Medulla oblongata (tissue), 1 donor: Measurements from ENCODE around the gene LRRC8D.
"Not testable (repeated sequence)": the region's sequence is repeated elsewhere in the genome, so short reads cannot be mapped to it uniquely, and the experiment has no call there.

ENCODE experiments used
- DNase-seq: peaks from one replicate; pipeline ENCODE4 v3.0.0-alpha.2; 2015; ENCODE audit errors: extremely low spot score

The LRRC8D gene

DNA sequence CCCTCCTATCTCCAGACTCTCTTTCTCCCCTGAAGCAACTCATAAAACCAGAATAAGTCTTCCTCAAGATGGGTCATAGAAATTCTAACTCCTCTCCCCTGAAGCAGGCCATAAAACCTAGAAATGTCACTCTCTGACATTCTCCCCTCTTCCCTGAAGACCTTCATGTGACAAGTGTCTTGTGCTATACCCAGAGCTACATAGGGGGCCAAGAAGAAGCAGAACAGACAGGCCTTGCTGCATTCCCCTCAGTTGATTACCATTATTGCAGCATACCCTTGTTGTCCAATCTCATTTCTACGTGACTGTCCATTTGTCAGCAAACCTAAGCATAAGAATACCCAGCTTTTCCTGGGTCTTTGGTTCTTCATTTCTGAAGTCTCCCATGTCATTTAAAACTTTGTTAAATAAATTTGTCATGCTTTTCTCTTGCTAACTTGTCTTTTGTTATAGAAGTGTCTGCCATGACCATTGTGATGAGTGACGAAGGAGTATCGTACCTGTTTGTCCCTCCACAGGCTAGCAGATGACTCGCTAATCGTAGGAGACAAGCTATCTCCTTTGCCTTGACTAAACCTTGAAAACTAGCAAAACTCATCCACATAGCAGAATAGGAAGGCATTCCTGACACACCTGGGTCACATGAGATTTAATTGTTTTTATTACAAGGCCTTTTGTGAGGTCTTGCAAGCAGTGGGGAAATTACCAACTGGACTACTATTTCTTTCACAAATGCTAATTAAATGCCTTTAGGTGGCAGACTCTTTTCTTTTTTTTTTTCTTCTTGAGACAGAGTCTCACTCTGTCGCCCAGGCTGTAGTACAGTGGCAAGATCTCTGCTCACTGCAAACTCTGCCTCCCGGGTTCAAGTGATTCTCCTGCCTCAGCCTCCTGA is 134.7 kb downstream of the LRRC8D start:
- DNase-seq, result no peak

DNA sequence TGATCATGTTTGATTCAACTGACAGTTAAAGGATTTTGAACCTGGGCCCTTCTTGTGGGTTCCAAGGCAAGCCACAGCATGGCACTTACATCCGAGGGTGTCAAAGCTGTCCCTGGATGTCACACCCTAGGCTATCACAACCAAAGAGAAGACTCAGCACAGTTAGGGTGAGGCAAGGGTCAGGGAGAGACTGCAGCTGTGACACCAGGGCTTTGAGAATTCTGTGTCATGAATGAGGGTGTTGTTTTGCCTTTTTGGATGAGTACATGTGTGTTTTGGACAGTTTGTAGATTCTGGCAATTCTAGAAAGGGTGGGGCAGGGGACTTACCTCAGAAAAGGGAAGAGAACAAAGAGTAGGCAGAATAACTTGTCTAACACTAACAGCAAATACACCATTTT is 136.3 kb downstream of the LRRC8D start:
- DNase-seq, result peak; percentile 39

DNA sequence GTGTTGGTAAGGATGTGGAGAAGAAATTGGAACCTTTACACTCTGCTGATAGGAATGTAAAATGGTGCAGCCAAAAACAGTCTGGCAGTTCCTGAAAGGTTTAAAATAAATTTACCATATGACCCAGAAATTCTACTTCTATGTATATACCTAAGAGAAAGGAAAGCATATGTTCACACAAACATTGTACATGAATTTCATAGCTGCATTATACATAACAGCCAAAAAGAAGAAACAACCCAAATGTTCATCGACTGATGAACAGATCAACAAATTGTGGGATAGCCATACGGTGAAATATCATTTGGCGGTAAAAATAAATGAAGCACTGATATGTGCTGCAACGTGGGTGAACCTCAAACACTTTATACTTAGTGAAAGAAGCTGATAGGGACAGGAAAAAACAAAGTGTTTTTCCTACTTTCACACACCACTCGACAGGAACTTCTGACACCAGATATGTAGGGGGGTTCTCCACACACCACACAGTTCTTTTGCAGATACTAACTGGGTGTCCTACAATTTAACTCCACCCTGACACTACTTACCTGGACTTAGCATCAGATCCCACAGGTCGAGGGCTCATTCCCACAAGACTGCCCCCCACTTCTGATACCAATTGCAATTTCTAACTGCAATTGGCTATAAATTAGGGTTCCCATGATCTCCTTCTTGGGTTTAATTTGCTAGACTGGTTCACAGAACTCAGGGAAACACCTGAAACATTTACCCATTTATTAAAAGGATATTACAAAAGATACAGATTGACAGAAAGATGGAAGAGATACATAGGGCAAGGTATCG is 138.2 kb downstream of the LRRC8D start:
- DNase-seq, result no peak

DNA sequence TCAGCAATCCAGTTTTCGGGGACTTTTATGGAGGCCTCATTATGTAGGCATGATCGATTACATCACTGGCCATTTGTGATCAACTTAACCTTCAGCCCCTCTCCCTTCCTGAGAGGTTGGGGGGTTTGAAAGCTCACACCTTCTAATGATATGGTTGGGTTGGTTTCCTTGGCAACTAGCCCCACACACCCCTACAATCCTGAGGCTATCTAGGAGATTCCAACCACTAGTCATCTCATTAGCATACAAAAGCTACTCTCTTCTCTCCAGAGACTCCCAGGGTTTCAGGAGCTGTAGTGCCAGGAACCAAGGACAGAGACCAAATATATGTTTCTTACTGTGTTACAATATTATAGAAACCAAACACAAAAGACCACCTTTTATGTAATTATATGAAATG is 138.9 kb downstream of the LRRC8D start:
- DNase-seq, result no peak

DNA sequence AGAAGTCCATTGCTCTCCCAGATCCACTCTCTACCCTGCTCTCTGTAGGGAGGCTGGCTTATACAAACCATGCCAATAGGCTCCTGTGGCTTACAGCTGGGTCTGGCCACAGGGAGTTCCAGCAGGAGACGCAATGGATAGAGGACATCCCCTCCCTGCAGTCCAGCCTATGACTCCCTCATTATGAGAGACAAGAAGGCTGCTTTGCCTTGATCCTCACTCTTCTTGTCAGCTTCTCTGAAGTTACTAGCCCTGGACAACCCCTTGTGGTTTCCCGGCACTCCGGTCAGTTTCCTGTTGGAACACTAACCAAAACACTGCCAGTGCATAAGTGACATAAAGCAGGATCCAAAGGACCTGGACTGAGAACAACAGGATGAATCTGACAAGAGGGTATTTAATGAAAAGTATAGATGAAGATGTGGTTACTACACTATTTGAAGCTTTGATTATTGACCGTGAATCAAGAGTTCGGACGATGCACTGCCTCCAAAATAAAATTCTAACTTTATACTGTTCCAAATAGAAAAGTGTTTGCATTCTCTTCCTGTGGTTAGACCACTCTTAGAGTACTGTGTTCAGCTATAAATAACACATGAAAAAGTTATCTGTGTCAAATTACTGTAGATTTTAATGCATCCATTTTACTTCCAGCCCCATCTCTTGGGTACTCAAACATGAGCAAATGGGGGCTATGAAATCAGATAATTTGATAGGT is 141.4 kb downstream of the LRRC8D start:
- no peak for DNase-seq

DNA sequence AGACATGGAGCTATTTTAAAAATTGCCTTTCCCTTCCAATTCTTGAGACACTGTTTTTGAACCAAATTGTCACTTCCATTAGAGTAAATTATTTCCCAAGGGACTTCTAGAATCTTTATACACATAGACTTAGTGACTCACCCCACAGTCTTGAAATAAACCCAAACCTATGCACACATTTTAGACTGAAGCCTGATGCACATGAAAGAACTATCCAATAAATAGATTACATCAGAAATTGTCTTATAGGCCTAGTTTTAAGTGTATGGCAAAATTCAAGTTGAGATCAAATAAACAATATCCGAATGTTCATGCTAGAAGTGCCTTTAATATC is 141.9 kb downstream of the LRRC8D start:
- no peak for DNase-seq

DNA sequence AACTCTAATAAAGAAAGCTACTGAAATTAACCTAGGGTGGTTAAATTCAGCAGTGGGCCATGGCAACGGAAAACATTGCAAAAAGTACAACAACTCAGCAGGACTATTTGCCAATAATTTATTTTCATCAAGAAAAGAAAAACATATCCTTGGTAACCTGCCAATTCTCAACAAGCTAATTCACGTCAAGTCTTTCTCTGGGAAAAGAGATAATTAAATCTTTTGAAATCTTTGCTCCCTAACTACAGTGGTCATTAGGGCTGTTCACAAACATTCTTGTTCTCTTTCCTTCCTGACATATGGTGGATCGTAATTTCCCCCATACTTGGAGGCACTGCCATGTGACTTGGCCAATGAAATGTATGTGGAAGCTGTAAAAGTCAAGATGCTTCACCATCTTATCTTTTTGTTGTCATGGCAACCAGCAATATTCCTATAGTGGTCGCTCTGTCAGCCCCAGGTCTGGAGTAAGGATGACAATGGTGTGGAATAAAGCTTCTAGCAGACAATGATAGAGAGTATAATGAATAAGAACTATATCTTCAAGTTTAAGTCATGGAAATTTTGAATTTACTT is 144.4 kb downstream of the LRRC8D start:
- no peak for DNase-seq

DNA sequence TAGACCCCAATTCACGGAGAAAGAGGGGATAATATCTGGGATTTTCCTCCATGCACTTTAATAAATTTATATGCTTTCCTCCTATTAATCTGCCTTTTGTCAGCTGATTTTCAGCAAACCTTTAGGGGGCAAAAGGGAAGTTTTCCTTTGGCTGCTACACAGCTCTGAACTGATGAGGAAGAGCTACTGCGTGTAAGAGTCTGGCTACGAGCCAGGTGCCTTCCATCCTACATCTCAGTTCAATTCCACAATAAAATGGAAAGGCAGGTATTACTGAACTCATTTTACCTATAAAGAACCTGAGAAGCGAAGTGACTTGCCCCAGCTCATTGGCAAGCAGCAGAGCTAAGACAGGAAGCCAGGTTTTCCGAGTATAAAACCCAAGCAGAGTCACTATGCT is 145.8 kb downstream of the LRRC8D start:
- no peak for DNase-seq

DNA sequence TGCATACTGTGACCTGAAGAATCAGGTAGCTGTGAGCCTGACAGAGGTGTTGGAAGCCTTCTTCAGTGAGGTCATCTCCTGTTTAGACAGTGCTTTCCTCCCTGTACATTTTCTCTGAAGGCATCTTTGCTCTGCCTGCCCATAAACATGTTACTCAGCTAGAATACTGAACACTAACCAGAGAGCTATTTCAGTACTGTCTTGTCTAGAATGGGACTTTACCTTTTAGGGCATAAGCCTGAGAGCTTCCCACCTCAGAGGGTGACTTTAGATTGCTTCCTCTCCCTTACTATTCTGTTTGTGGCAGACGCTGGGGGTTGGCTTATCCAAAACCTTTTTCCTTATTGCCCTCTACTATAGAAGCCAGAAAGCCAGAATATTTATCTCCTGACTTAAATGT is 150.8 kb downstream of the LRRC8D start:
- DNase-seq, result no peak

DNA sequence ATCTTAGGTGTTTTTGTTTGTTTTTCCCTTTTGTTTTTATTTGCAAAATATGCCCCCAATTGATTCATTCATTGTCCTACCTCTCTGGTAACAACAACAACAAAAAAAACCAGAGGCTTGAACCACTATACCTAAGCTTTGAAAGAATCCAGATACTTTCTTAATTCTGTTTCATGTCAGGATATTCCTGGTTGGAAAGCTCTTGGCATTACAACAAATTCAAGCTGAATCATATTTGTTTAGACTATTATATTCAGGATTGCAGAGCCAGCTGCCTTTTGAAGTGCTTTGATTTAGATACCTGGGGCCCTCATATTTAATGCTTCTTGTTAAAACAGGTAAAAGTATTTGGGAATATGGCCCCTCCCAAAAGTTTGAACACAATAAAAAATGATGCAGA is 151.2 kb downstream of the LRRC8D start:
- no peak for DNase-seq

DNA sequence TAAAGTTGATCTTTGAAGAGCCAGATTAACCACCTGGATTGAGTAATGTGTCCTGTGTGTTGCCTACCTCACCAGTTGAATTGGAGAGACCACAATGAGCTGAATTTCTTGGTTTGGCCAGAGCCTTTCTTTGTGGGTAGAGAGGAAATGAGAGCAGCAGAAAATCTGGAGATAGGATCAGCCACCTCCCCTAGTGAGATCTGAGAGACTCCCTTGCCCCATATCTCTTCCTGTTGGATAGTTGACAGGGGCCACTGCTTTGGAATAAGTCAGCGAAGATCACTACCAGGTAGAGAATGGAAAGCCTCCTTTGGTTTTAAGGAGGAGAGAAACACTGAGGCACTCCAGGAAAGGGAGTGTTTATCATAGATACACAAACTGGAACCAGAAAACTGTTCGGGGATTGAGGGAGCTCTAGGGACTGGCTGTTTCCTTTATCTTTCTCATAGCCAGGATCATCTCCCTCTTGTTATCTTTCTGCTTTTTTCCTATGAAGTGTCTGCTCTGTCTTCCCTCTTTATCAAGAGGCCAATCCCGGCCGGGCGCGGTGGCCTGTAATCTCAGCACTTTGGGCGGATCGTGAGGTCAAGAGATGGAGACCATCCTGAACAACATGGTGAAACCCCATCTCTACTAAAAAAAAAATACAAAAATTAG is 152.8 kb downstream of the LRRC8D start:
- no peak for DNase-seq

DNA sequence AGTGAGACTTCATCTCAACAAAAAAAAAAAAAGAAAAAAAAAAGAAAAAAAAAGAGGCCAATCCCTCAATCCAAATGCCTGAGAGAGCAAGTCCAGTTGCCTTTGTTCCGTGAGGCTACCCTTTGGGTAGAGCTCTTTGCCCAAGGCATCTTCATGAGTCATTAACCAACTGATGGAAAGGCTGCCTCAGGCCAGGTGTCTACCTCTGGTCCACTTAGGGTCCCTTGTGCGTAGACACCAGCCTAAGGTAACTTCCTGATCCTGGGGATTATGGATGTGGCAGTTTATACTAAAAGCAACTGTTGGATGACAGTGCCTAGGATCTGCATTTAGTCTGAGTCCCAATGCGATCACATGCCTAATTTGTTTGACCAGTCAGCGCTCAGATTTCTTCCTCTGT is 153.4 kb downstream of the LRRC8D start:
- no peak for DNase-seq

DNA sequence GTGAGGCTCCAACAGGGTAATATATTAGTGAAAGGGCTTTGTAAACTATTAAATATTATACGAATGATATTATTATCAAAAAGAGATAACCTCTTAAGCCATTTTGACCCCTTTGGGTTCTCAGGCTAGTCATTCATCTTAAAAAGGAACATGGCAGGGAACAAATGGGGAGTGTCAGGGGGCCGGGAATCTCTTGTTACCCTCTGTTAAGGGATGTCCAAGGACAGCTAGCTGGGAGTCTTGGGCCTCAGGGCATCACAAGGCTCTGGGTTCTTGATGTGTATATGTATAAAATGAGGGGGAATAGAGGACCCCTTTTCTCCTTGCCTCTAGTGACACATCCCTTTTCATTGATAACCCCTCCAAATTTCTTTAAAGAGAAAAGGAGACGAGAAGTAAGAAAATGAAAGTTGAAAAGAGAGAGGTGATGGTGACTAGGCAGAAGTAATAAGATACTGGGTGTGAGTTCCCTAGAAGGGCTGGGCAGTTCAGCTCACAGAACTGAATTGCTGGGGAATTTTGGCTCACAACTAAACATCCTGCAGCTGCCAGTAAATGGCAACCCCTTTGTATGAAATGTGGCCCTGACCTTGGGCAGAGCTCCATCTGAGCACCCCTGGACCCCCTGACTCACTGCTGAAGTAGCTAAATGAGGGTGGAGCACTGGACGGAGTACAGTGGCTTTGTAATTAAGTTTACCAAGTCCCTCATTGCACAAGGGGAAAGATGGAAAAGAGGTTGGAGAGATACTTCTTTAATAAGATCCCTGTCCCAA is 154.1 kb downstream of the LRRC8D start:
- DNase-seq, result no peak

DNA sequence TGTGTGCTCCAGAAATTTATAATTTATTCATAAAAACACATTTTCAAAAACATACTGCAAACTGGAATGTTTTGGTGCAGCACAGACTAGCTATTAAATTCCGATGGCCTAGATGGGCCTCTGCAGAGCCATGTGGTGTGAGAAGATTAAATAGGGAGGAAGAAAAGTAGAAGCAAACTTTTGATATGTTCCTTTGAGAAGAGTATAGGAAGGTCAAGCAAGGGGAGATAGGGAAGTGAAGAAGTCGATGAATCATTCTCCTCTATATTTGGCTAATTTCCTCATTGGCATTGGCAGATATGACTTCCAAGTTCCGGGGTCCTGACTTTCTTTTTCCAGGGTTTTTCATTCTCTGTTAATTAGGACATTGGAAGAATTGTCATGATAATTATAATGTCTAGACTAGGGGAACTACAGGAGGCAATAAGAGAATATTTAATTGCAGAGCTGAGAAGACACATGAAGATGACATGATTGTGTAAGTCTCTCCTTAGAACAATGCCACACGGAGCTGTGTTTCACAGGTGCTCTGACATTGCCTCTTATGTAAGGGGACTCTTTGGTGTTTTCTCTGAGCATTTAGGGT is 154.8 kb downstream of the LRRC8D start:
- DNase-seq, result no peak

DNA sequence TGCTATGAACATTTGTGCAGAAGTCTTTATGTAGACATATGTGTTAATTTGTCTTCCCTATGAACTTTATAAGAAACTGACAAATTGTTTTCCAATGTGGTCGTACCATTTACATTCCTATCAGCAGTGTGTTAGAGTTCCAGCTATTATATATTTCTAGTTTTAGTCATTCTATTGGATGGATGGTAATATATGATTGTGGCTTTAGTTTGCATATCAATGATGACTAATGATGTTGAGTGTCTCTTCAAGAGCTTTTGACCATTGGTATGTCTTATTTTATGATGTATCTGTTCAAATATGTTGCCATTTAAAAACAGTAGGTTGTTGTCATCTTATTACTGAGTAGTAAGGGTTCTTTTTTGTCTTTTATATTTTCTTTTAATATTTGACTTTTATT is 157.9 kb downstream of the LRRC8D start:
- no peak for DNase-seq

DNA sequence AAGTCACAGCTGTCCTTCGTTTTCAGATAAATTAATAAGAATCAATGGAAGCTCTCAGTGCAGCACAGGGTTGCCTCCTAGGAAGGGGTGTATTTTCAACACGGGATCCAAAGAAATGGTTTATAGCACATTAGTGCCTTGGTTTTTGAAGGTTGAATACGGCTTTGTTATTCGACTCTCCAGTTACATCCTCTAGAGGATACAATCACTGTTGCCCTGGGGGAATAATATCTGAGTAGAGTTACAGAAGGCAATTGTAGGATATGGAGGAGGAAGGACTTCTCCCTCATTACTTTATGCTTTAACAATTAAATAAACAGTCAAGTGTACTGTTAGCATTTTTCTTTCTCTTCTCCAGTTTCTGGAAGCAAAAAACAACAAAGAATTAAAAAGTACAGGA is 159.8 kb downstream of the LRRC8D start:
- no peak for DNase-seq

DNA sequence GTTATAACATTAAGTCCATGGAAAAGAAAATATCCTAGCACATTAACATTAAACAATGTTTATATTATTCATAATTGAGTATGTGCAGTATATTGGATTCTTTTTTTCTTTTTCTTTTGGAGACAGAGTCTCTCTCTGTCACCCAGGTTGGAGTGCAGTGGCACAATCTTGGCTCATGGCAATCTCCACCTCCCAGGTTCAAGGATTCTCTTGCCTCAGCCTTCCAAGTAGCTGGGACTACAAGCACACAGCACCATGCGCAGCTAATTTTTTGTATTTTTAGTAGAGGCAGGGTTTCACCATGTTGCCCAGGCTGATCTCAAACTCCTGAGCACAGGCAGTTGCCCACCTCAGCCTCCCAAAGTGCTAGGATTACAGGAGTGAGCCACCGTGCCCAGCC is 162.0 kb downstream of the LRRC8D start:
- DNase-seq, result not testable (repeated sequence)

DNA sequence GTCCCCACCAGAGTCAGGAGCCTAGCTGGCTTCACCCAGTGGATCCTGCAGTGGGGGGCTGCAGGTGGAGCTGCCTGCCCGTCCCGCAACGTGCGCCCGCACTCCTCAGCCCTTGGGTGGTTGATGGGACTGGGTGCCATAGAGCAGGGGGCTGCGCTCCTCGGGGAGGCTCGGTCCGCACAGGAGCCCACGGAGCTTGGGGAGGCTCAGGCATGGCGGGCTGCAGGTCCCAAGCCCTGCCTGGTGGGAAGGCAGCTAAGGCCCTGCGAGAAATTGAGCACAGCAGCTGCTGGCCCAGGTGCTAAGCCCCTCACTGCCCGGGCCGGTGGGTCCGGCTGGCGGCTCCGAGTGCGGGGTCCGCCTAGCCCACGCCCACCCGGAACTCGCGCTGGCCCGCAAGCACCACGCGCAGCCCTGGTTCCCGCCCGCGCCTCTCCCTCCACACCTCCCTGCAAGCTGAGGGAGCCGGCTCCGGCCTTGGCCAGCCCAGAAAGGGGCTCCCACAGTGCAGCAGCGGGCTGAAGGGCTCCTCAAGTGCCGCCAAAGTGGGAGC is 163.8 kb downstream of the LRRC8D start:
- not testable (repeated sequence) for DNase-seq

DNA sequence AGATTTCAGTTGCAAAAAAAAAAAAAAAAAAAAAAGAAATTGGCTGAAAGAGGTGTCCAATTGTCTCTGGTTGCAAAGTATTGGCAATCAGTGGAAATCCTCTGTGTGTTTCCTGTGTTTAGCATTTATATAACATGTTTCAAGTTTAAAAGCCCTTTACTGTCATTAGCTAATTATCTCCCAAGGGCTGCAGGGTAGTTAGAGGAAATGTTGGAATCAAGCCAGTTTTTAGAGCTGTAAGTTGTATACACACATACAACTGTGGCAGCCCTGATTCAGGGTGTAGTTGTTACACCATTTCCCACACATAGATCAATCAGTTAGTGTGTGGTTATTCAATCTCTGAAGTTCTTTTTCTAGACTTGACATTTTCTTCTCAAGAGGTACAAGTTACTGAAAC is 165.2 kb downstream of the LRRC8D start:
- no peak for DNase-seq
